GM18526 (cell line): ENCODE data around the gene NOP14.

Experiments
- POLR2A ChIP-seq: IDR thresholded peaks from 3 replicates; pipeline ENCODE4 v1.6.1; 2011; ENCODE audit not compliant: insufficient read length; ENCODE audit errors: extremely low read depth

Gene NOP14

DNA sequence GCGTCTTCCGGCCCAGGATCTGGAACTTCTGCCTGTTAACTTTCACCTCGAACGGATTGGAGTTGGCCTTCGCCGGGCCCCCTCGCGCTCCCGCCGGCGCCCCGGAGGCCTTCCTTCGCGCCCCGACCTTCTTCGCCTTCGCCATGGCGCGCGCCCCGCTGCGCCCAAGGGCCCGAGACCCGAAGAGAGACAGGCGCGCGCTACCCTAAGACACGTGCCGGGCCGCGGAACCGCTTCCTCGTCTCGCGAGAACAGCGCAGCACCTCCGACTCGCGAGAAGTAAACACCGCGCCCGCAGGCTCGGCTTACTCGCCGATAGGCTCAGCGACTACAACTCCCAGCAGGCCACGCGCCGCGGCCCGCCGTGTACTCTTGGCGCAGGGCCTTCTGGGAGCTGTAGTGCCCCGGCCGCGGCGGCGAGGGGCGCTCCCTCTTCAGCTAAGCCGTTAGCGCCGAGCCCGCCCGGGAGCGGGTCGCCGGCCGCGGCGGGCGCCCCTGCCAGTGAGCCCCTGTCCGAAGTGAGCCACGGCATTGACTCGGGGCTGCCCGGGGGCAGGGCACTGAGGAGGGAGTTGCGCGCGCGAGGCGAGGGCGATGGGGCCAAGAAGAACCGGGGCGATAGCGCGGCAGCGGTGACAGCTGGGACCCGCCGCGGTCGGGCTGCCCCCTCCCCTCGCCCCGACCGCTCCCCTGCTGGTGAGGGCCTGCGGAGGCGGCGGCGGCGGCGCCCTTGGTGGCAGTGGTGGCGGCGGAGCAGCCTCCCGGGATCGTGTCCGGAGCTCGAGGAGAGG lies at the start of gene NOP14, which contains the start of gene GRK4:
Gene NOP14, minus strand, starts transcription at position 232 of the 791 bp plus-strand sequence. Its CDS starts 87 bp downstream, at position 145.
Gene GRK4, plus strand, starts transcription at position 397 of the 791 bp plus-strand sequence. CDS start 500 bp downstream, outside the sequence.
- TF ChIP-seq POLR2A: peak; percentile 82

DNA sequence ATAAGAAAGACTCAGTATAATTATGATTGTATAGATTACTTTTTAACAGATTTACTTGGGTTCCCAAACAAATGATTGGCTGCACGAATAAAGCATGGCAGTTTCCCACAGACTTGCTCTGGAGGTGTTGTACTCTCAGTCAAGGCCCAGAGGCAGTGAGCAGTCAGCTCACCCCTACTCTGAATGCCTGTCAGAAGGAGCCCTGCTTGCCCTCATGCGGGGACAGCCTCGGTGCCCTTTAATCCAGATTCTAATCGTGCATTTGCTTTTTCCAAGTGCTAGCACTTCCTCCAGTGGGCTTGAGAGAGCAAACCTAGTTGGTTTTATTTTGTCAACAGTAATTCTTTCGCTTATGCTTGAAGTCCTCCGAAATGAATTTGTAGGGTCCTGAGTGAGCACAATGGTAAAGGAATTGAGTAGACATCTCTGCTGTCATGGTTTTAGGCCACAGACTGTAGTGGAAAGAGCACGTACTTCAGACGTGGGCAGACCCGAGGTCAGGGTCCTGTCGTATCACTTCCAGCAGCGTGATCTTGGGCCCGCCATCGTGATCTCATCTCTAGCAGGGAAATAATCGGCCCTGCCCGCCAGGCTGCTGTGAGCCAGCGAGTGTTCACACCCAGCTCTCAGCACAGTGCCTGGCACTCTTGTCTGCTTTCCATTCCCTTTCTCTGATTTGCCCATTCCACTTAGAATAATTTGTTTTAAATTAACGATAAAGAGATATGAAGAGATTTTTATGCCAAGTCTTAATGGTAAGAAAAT lies 48.4 kb upstream of the NOP14 start:
- TF ChIP-seq POLR2A: no peak

DNA sequence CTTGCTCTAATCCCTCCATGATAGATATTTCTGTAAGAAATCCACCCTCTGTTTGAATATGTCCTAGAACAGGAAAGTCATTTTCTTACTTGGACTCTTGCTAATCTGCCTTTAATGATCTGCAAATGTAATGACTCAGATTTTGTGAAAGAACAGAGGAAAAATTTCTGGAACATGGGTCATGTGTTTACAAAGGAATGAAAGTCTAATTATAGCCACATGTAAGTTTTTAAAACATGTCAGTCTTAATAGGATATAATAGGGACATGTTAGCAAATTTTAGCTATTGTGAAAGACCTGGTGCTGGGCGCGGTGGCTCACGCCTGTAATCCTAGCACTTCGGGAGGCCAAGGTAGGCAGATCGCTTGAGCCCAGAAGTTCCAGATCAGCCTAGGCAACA lies 47.8 kb upstream of the NOP14 start:
- no peak for TF ChIP-seq POLR2A

DNA sequence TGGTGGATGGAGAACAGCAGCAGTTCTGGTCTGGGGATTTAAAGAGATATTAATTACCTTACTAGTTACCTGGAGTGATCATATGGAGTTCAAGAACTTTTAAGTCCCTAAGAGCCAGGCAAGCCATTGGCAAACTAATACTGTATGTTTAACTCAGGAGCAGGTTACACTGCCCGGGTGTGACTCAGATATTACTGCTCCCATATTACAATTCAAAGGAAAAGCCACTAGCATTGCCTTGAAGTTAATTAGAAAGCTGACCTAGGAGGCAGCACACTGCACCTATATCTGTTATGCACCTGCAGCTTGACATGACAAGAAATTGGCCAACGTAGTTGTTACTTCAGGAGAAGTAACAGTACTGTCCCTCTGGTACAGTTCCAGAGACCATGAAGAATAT lies 47.4 kb upstream of the NOP14 start:
- no peak for TF ChIP-seq POLR2A

DNA sequence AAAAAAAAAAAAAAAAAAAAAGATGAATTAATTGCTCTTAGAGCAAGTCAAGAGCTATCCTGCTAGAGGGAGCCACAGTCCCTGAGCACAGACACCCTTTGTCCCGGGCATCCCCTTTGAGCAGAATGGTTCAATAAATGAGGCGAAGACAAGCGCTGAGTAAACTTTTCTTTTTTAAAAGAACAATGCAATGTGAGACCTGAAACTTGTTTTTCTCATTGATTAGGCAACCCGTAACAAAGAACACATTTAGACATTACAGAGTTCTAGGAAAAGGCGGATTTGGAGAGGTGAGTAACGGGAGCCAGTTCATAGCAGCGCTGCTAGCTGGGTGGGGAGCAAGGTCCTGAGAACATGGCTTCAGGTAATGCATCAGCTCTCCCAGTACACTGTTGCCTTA lies 46.2 kb upstream of the NOP14 start:
- TF ChIP-seq POLR2A: no peak

DNA sequence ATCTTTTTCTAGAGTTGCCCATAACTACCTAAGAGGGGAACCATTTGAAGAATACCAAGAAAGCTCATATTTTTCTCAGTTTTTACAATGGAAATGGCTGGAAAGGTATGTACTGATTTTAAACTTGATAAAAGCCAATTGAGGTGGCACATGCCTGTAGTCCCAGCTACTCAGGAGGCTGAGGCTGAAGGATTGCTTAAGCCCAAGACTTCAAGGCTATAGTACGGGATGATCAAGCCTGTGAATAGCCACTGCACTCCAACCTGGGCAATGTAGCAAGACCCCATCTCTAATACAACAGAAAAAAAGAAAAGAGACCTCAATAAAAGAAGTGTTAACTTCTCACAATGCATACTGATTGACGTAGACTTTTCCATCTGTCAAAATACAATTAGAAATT lies 44.5 kb upstream of the NOP14 start:
- no peak for TF ChIP-seq POLR2A

DNA sequence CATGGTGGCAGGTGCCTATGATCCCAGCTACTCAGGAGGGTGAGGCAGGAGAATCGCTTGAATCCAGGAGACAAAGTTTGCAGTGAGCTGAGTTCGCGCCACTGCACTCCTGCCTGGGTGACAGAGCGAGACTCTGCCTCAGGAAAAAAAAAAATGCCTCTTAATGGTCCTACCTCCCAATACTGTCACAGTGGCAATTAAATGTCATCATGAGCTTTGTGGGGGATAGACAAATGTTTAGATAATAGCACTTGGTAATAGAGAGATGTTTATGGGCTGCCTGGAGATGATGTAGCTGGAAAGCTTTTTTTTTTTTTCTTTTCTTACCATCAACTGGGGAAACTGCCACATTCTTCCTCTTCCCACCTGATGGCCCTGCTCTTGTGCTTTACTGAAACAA lies 33.2 kb upstream of the NOP14 start:
- no peak for TF ChIP-seq POLR2A

DNA sequence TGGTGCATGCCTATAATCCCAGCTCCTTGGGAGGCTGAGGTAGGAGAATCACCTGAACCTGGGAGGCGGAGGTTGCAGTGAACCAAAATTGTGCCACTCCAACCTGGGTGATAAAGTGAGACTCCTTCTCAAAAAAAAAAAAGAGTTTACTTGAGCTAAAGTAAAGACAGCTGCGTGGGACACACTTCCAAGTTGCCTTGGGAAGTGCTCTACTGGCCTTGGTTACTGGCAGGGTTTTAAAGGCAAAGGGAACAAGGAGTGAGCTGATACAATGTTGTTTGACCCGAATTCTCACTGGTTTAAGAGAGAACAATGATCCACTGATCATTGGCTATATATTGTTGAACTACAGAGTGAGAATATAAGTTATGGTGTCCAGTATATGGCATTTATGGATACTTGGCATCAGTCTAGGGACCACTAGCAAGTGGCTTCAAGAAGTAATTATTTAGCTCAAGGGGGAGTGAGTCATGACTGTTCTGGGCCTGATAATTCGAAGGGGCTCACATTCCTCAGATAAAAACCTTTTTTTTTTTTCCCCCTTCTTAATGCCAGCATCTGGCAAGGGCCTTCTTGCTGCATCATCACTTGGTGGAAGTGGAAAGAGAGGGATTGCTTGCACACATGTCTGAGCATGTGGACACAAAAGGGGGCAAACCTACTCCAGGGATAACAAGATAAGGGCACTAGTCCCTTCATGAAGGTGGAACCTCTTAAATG lies 32.5 kb upstream of the NOP14 start:
- no peak for TF ChIP-seq POLR2A

DNA sequence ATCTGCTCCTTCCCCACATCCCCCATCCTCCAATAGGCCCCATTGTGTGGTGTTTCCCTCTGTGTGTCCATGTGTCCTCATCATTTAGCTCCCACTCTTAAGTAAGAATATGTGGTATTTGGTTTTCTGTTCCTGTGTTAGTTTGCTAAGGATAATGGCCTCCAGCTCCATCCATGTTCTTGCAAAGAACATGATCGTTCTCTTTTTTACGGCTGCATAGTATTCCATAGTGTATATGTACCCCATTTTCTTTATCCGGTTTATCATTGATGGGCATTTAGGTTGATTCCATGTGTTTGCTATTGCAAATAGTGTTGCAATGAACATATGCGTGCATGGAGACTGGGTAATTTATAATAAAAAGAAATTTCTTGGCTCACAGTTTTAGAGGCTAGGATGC lies 31.7 kb upstream of the NOP14 start:
- TF ChIP-seq POLR2A: no peak

DNA sequence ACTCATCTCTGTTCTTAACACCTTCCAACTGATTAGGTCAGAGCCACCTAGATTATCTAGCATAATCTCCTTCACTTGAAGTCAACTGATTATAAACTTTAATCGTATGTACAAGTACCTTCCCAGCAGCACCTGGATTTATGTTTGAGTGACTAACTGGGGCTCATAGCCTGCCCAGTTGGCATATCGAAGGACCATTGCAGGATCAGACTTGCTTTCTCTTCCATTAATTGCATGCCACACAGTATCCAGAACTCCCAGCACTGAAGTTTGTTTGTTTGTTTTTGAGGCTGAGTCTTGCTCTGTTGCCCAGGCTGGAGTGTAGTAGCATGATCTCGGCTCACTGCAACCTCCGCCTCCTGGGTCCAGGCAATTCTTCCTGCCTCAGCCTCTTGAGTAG lies 28.0 kb upstream of the NOP14 start:
- TF ChIP-seq POLR2A: no peak

DNA sequence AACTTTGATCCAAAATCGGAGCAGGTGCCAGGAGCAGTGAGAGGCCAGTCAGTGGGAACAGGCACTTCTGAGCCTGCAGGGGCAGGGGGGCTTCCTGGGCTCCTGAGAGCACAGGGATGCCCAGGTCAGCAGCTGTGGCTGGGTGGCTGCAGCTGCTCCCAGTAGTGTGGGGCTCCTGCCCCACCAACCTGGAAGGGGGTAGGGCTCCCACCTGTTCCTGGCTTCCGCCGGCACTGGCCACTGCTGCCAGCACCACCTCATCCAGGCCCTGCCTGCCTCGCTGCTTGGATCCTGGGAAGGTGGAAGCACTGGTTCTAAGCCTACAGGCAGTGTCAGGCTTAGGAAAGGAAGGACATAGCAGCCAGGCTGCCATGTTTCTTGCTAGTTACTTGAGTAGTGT lies 18.8 kb upstream of the NOP14 start:
- no peak for TF ChIP-seq POLR2A

DNA sequence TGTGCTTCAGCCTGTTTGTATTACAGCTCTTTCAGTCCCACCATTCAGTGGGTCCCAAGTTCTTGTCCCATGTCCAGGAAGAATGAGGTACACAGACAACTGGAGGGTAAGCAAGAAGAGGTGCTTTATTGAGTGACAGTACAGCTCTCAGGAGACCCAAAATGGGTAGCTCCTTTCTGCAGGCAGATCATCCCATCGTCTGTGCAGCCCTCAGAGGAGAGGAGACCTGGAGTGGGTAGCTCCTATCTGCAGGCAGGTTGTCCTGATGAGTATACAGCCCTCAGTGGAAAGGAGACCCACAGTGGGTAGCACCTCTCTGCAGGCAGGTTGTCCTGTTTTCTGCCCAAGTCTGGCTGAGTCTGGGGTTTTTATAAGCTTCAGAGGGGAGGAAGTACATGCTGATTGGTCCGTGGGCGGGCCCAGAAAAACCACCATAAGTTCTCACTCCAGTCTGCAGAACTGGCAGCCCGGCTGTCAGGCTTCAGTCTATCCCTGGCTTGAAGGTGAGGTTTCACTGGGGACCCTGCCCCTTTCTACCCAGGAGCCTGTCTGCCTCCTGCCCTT lies 18.1 kb upstream of the NOP14 start:
- TF ChIP-seq POLR2A: no peak

DNA sequence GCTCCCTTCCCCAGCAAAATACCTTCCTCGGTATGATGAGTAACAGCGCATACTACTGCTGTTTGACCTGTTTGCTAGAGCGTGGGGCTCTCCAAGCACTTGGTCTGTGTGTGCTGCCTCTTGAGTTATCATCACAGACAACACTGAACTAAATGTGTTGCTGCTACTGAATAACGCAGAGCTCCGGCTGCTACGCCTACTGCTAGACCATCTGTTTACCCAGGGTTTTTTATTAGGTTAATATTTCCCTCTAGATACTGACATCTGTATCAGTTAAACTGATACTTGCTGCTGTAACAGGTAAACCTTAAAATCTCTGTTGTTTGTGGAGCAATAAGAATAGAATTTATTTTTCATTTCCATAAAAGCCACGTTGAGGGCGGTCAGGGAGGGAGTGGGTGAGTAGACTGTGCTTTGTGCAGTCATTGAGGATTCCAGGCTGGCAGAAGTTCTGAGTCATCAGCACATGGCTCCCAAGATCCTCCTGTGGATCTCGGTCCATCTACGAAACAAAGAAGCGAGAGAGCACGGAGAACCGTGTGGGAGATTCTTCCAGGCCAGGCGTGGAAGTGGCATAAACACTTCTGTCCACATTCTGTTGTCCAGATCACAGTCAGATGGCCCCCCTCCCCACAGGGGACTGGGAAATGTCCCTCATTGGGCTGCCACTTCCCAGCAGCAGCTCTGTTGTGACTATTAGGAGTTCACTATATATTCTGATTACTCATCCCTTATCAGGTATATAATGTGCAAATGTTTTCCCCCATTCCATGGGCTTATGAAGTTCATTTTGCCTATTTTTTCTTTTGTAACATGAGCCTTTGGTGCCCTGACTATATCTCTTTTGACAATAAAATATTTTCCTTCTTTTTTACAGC lies 14.2 kb upstream of the NOP14 start:
- TF ChIP-seq POLR2A: no peak

DNA sequence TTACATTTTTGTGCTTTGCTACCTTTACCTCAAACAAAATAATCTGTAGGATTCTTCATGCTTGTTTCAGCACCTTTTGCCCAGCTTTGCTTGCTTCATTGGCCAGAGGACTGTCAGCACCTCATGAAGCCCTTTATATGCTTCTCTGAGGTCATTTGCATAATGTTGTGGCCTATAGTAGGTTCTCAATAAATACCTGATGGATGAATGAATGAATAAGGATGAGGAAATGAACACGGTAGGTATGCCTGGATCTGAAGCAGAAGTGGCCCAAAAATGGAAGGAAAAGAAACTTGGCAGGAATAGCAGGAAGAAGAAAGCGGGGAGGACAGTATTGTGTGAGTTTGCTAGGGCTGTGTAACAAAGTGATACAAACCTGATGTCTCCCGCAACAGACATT lies 8.1 kb upstream of the NOP14 start:
- TF ChIP-seq POLR2A: no peak
